ENCODE measurements around the gene MICOS13.

The MICOS13 gene

DNA sequence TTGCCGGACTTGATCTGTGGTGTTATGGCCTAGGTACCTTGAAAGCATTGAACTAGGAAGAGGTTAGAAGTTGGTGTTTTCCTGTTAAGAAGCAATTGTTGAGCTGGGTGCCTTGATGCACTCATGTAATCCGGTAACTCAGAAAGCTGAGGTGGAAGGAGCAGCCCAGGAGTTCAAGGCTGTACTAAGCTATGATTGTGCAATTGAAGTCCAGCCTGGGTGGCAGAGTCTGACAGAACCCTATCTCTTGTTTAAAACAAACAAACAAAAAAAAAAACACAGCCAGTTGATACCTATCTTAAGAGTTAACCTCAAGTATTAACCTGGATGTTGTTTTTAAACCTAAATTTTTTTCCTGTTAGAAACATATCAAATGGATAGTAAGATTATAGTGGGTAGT lies 38.1 kb downstream of the MICOS13 start:
- H3K27me3 ChIP-seq (ENCODE audit: control insufficient read depth, low read length): no peaks in the 10 kb centered on the region
- H3K9me2 ChIP-seq (replicated peaks; ENCODE audit: control insufficient read depth, low read length): no peaks in the 10 kb centered on the region
- no peak overlapping the region for H3K4me3 ChIP-seq (ENCODE audit: low read length)
- no peak overlapping the region for H3K27ac ChIP-seq (ENCODE audit: low read depth, low read length)
- H3F3A ChIP-seq (ENCODE audit: control insufficient read depth, insufficient read depth): peaks cover 6% of the 10 kb centered on the region; the same call in 1 of the 2 replicates
- TF ChIP-seq EZH2phosphoT487 (IDR thresholded peaks at IDR 0.05; ENCODE audit: borderline replicate concordance, low read length): no peak
- TF ChIP-seq, protein P1, sequence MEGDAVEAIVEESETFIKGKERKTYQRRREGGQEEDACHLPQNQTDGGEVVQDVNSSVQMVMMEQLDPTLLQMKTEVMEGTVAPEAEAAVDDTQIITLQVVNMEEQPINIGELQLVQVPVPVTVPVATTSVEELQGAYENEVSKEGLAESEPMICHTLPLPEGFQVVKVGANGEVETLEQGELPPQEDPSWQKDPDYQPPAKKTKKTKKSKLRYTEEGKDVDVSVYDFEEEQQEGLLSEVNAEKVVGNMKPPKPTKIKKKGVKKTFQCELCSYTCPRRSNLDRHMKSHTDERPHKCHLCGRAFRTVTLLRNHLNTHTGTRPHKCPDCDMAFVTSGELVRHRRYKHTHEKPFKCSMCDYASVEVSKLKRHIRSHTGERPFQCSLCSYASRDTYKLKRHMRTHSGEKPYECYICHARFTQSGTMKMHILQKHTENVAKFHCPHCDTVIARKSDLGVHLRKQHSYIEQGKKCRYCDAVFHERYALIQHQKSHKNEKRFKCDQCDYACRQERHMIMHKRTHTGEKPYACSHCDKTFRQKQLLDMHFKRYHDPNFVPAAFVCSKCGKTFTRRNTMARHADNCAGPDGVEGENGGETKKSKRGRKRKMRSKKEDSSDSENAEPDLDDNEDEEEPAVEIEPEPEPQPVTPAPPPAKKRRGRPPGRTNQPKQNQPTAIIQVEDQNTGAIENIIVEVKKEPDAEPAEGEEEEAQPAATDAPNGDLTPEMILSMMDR (IDR thresholded peaks at IDR 0.05; ENCODE audit: low read depth, low read length, poor library complexity, severe bottlenecking): no peak
- peaks cover 92% of the 10 kb centered on the region for H3K36me3 ChIP-seq (ENCODE audit: control insufficient read depth, low read length)
- no peak overlapping the region for H3K4me2 ChIP-seq (ENCODE audit: low read length)
- H3K9me3 ChIP-seq (ENCODE audit: control insufficient read depth, insufficient read depth, low read length): no peaks in the 10 kb centered on the region
- H3K79me2 ChIP-seq (ENCODE audit: control insufficient read depth, low read length): peaks cover 97% of the 10 kb centered on the region
- H4K20me1 ChIP-seq (ENCODE audit: control insufficient read depth, insufficient read depth, low read depth, low read length): peaks cover 25% of the 10 kb centered on the region; the same call in 1 of the 2 replicates
- no peaks in the 10 kb centered on the region for H3K4me1 ChIP-seq (ENCODE audit: control insufficient read depth, low read length)

DNA sequence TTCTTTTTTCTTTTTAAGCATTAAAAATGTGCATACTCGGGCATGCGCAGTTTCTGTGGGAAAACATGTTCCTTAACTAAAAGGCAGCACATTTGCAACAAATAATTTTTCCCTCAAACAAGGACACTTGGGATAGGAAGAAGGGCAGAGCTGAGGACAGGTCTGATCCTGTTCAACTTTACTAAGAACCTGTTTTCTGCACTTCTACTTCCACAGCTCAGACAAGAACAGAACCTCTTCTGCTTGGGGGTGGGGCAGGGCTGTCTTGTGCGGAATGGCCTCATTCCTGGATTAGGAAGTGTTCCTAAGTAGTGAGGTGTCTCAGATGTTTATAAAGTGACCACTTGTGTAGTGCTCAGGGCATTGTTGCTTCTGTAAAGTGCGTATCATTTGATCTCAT lies 39.1 kb downstream of the MICOS13 start:
- H3K4me1 ChIP-seq (ENCODE audit: control insufficient read depth, low read length): no peaks in the 10 kb centered on the region
- H3K4me2 ChIP-seq (ENCODE audit: low read length): no peak overlapping the region
- H3K79me2 ChIP-seq (ENCODE audit: control insufficient read depth, low read length): peaks cover 98% of the 10 kb centered on the region
- no peak for TF ChIP-seq EZH2phosphoT487 (IDR thresholded peaks at IDR 0.05; ENCODE audit: borderline replicate concordance, low read length)
- TF ChIP-seq, protein P1 (IDR thresholded peaks at IDR 0.05; ENCODE audit: low read depth, low read length, poor library complexity, severe bottlenecking): no peak
- peaks cover 87% of the 10 kb centered on the region for H3K36me3 ChIP-seq (ENCODE audit: control insufficient read depth, low read length)
- H3K4me3 ChIP-seq (ENCODE audit: low read length): no peak overlapping the region
- no peak overlapping the region for H3K27ac ChIP-seq (ENCODE audit: low read depth, low read length)
- no peaks in the 10 kb centered on the region for H3K27me3 ChIP-seq (ENCODE audit: control insufficient read depth, low read length)
- peaks cover 6% of the 10 kb centered on the region; the same call in 1 of the 2 replicates for H3F3A ChIP-seq (ENCODE audit: control insufficient read depth, insufficient read depth)
- H3K9me3 ChIP-seq (ENCODE audit: control insufficient read depth, insufficient read depth, low read length): no peaks in the 10 kb centered on the region
- peaks cover 27% of the 10 kb centered on the region for H4K20me1 ChIP-seq (ENCODE audit: control insufficient read depth, insufficient read depth, low read depth, low read length)
- no peaks in the 10 kb centered on the region for H3K9me2 ChIP-seq (replicated peaks; ENCODE audit: control insufficient read depth, low read length)

DNA sequence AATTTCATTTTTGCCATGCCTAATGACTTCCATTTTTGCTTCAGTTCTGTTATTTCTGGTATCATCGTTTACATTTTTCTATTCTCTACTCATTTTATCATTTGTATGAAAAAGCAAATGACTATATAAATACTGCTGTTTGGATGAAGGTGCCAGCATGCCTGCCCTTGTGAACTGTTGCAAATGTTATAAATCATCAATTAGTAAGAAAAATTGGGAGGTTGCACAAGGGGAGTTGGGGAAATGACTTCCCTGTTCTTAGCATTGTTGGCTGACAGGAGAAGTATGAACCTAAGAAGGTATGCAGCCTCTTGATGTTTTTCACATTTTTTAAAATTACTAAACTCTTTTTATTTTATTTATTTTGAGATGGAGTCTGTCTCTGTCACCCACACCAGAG lies 42.3 kb downstream of the MICOS13 start:
- Histone ChIP-seq H3F3A (ENCODE audit: control insufficient read depth, insufficient read depth) (peaks cover 8% of the 10 kb centered on the region), H3K79me2 (ENCODE audit: control insufficient read depth, low read length) (peaks cover 100% of the 10 kb centered on the region), H3K27ac (ENCODE audit: low read depth, low read length) (no peak overlapping the region), H3K9me3 (ENCODE audit: control insufficient read depth, insufficient read depth, low read length) (no peaks in the 10 kb centered on the region), H3K4me3 (ENCODE audit: low read length) (no peak overlapping the region), H3K4me1 (ENCODE audit: control insufficient read depth, low read length) (no peaks in the 10 kb centered on the region), H3K9me2 (replicated peaks; ENCODE audit: control insufficient read depth, low read length) (no peaks in the 10 kb centered on the region), H4K20me1 (ENCODE audit: control insufficient read depth, insufficient read depth, low read depth, low read length) (peaks cover 34% of the 10 kb centered on the region), H3K36me3 (ENCODE audit: control insufficient read depth, low read length) (peaks cover 85% of the 10 kb centered on the region), H3K27me3 (ENCODE audit: control insufficient read depth, low read length) (no peaks in the 10 kb centered on the region), H3K4me2 (ENCODE audit: low read length) (no peak overlapping the region)
- TF ChIP-seq EZH2phosphoT487 (IDR thresholded peaks at IDR 0.05; ENCODE audit: borderline replicate concordance, low read length): no peak
- TF ChIP-seq, protein P1 (IDR thresholded peaks at IDR 0.05; ENCODE audit: low read depth, low read length, poor library complexity, severe bottlenecking): no peak
